BJ (cell line): ENCODE measurements around the gene ZNF618. TPM values are rescaled to one million over a fixed set of nuclear protein-coding genes. Genes with fewer than 3 reads are reported as not detected.
A peak's percentile ranks its signal among the peaks of the same experiment; 100 is the strongest.

Experiments used
- CTCF ChIA-PET: fragments of 350-600 bp; formaldehyde crosslinking; extraction: SDS; loops from one replicate; lab custom pipeline; 2021; ENCODE audit warnings: antibody characterized with exemption, inconsistent platforms; lab: Yijun Ruan, JAX
- POLR2A ChIA-PET: fragments of 300-600 bp; sonication (Branson Sonifier 250); formaldehyde crosslinking; extraction: SDS; loops from one replicate; lab custom pipeline; 2021; ENCODE audit warnings: antibody characterized with exemption; lab: Charles Lee
- DNase-seq: peaks from one replicate; pipeline ENCODE4 v3.0.0-alpha.2; 2011; ENCODE audit warnings: low read depth
- H3K27me3 ChIP-seq: 2 replicates; pipeline ENCODE4 v1.6.0; 2011; ENCODE audit warnings: low read length; ENCODE audit not compliant: control insufficient read depth, insufficient read depth
- H3K36me3 ChIP-seq: 2 replicates; pipeline ENCODE4 v1.5.1; 2011; ENCODE audit warnings: low read length; ENCODE audit not compliant: control insufficient read depth, insufficient read depth
- H3K4me3 ChIP-seq: 2 replicates; pipeline ENCODE4 v1.5.1; 2011; ENCODE audit warnings: low read depth, mild to moderate bottlenecking, control low read depth, low read length
- polyA plus RNA-seq: library from polyadenylated mRNA; depleted of rRNA; stranded (reverse); fragments of >200 nt; gene quantifications from 2 replicates; pipeline ENCODE4 v1.2.3, GENCODE V29; 2011
- TF ChIP-seq, protein P1 (sequence below): IDR thresholded peaks from 2 replicates; pipeline ENCODE4 v1.5.1; 2011; ENCODE audit warnings: low read depth, mild to moderate bottlenecking, control low read depth, inconsistent platforms, low read length, moderate library complexity; ENCODE audit not compliant: insufficient read depth

The ZNF618 gene
- polyA plus RNA-seq, 1 experiment, result 5.4 TPM

- Histone ChIP-seq H3K27me3 (no peaks in the 10 kb centered on the region), H3K4me3 (no peak overlapping the region), H3K36me3 (peaks cover 3% of the 10 kb centered on the region; the same call in 1 of the 2 replicates)
- DNase-seq, result no peak
- TF ChIP-seq, protein P1, sequence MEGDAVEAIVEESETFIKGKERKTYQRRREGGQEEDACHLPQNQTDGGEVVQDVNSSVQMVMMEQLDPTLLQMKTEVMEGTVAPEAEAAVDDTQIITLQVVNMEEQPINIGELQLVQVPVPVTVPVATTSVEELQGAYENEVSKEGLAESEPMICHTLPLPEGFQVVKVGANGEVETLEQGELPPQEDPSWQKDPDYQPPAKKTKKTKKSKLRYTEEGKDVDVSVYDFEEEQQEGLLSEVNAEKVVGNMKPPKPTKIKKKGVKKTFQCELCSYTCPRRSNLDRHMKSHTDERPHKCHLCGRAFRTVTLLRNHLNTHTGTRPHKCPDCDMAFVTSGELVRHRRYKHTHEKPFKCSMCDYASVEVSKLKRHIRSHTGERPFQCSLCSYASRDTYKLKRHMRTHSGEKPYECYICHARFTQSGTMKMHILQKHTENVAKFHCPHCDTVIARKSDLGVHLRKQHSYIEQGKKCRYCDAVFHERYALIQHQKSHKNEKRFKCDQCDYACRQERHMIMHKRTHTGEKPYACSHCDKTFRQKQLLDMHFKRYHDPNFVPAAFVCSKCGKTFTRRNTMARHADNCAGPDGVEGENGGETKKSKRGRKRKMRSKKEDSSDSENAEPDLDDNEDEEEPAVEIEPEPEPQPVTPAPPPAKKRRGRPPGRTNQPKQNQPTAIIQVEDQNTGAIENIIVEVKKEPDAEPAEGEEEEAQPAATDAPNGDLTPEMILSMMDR, result peak; percentile 81
- POLR2A ChIA-PET, result no interaction called here
- CTCF ChIA-PET, result interaction anchor here (0.6 to 9.2 kb wide), 32 partner anchors 9 to 275 kb away, joined by 3 to 60 read pairs (median 4); partner anchors contain the start of gene ZNF618
Measured at GRCh38 chr9:113963017-113963620, 87.0 kb downstream of the ZNF618 start.

DNA sequence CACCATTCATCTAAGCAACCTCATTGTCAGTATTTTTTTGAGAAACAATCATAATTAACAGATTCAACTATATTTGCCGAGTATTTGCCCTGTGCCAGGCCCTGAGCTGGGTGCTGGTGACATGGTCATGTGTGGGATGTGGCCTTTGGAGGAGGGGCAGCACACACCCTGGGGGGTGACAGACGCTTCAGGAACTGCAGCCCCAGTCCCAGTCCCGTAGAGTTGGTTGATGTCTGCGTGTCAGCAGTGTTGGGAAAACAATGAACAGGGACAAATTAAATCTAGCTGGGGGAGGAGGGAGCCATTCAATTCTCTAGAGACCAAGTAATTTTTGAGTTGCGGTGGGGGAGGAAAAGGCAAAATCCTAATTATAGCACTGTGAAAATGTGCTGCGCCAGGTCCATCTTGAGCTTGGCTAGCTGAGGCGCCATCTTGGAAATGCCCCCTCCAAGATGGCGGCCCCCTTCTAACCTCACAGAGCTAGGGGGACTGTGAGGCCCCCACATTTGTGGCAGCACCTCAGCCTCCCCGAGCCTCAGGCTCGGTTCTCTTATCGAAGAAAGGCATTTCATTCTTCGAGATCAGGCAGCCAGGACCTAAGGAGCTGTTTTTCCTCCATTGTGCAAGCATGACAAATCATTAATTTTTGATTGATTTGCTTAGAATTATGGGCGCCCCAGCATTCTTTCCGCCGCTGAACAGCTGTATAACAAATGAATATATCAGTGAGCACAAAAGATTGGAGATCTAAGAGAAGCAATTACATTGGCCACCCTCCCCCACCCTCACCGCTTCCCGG lies 87.8 kb downstream of the ZNF618 start:
- Histone ChIP-seq H3K36me3 (peaks cover 3% of the 10 kb centered on the region; the same call in 1 of the 2 replicates), H3K4me3 (no peak overlapping the region), H3K27me3 (no peaks in the 10 kb centered on the region)
- TF ChIP-seq, protein P1, result no peak
- POLR2A ChIA-PET, result no interaction called here
- DNase-seq, result no peak
- CTCF ChIA-PET, result interaction anchor here (0.7 to 9.2 kb wide), 22 partner anchors 9 to 282 kb away, joined by 3 to 60 read pairs (median 4); no protein-coding TSS in a partner anchor

GRCh38 chr9:113964495-113965170 lies 88.5 kb downstream of the ZNF618 start:
- Histone ChIP-seq H3K36me3 (peaks cover 3% of the 10 kb centered on the region; the same call in 1 of the 2 replicates), H3K4me3 (no peak overlapping the region), H3K27me3 (no peaks in the 10 kb centered on the region)
- TF ChIP-seq, protein P1, result no peak
- no peak for DNase-seq
- CTCF ChIA-PET, result interaction anchor here (0.9 to 9.2 kb wide), 5 partner anchors 9 to 283 kb away, joined by 4 to 60 read pairs (median 5); no protein-coding TSS in a partner anchor
- POLR2A ChIA-PET, result no interaction called here

- peaks cover 6% of the 10 kb centered on the region for H3K36me3 ChIP-seq
- no peaks in the 10 kb centered on the region for H3K27me3 ChIP-seq
- no peak overlapping the region for H3K4me3 ChIP-seq
- no peak for DNase-seq
- POLR2A ChIA-PET, result no interaction called here
- CTCF ChIA-PET, result interaction anchor here (1.3 to 9.2 kb wide), 3 partner anchors 14 to 158 kb away, joined by 3 to 60 read pairs (median 3); no protein-coding TSS in a partner anchor
- TF ChIP-seq, protein P1, result no peak
Measured at GRCh38 chr9:113966394-113966793, 90.3 kb downstream of the ZNF618 start.
